Measurements from ENCODE around the gene SFXN5. TPM values are rescaled to one million over a fixed set of nuclear protein-coding genes. Genes with fewer than 3 reads are reported as not detected.

The SFXN5 gene
- total RNA-seq, 1 experiment from 2014 or later: 27.8 TPM

- H3K4me1 ChIP-seq (ENCODE audit: control insufficient read depth, insufficient read depth, low read length): no peaks in the 10 kb centered on the region; the same call in 1 of the 2 replicates
- TF ChIP-seq REST (IDR thresholded peaks at IDR 0.05; ENCODE audit: insufficient read depth in 1 of 2, low read depth in 2 of 2, low read length in 1 of 2) (no peak), SIN3A (IDR thresholded peaks at IDR 0.05; ENCODE audit: borderline replicate concordance, insufficient read depth, low read depth, low read length) (no peak)
- in situ Hi-C loops (cut with HindIII; ENCODE audit: low pct_unique_long_range_greater_than_20kb, low sequenced_read_pairs): no loop called here
- CTCF ChIA-PET: no interaction called here
- H3K4me3 ChIP-seq (ENCODE audit: low read depth in 2 of 2, low read length in 2 of 2): no peak overlapping the region
- no peaks in the 10 kb centered on the region for H3K36me3 ChIP-seq (ENCODE audit: control insufficient read depth, insufficient read depth, low read length)
- no peaks in the 10 kb centered on the region for H3K27me3 ChIP-seq (ENCODE audit: control insufficient read depth, insufficient read depth, low read length)
- DNase-seq (ENCODE audit: low read depth, low spot score) (no peak), ATAC-seq (no peak)
- H3K27ac ChIP-seq (ENCODE audit: low read length): no peak overlapping the region
- no peaks in the 10 kb centered on the region for H3K9me3 ChIP-seq (ENCODE audit: control insufficient read depth, insufficient read depth, low read depth, low read length)
- POLR2A ChIA-PET: no interaction called here
- intact Hi-C loops (cut with micrococcal nuclease; ENCODE audit: unreplicated experiment): no loop called here
- no TSS peak for BruUV-seq (replicated peaks)
These were observed 82.7 kb downstream of the SFXN5 start for GRCh38 chr2:72988726-72989273.

- Histone ChIP-seq H3K36me3 (ENCODE audit: control insufficient read depth, insufficient read depth, low read length) (no peaks in the 10 kb centered on the region), H3K4me1 (ENCODE audit: control insufficient read depth, insufficient read depth, low read length) (no peaks in the 10 kb centered on the region; the same call in 1 of the 2 replicates), H3K9me3 (ENCODE audit: control insufficient read depth, insufficient read depth, low read depth, low read length) (no peaks in the 10 kb centered on the region), H3K4me3 (ENCODE audit: low read depth in 2 of 2, low read length in 2 of 2) (no peak overlapping the region), H3K27ac (ENCODE audit: low read length) (no peak overlapping the region), H3K27me3 (ENCODE audit: control insufficient read depth, insufficient read depth, low read length) (no peaks in the 10 kb centered on the region)
- BruUV-seq (replicated peaks): no TSS peak
- ATAC-seq (no peak), DNase-seq (ENCODE audit: low read depth, low spot score) (no peak)
- intact Hi-C loops (cut with micrococcal nuclease; ENCODE audit: unreplicated experiment) (no loop called here), in situ Hi-C loops (cut with HindIII; ENCODE audit: low pct_unique_long_range_greater_than_20kb, low sequenced_read_pairs) (no loop called here)
- ChIA-PET CTCF (no interaction called here), POLR2A (no interaction called here)
- no peak for TF ChIP-seq REST (IDR thresholded peaks at IDR 0.05; ENCODE audit: insufficient read depth in 1 of 2, low read depth in 2 of 2, low read length in 1 of 2)
- TF ChIP-seq TCF7L2 (IDR thresholded peaks at IDR 0.05; ENCODE audit: low read depth, low read length): no peak
- no peak for TF ChIP-seq SIN3A (IDR thresholded peaks at IDR 0.05; ENCODE audit: borderline replicate concordance, insufficient read depth, low read depth, low read length)
- TF ChIP-seq POLR2AphosphoS5 (IDR thresholded peaks at IDR 0.05; ENCODE audit: low read depth, low read length): no peak
- TF ChIP-seq CTCF (IDR thresholded peaks at IDR 0.05): no peak
These were observed 83.5 kb downstream of the SFXN5 start for GRCh38 chr2:72988041-72988440.

Measured in Panc1 (cell line).